Measurements from ENCODE around the gene KAZN.
A peak's percentile ranks its signal among the peaks of the same experiment; 100 is the strongest.

GRCh38 chr1:14668538-14668937 is 70.1 kb downstream of the KAZN start:
- no peak for TF ChIP-seq CTCF (IDR thresholded peaks at IDR 0.05; ENCODE audit: poor library complexity, severe bottlenecking)
- peak; percentile 86 for TF ChIP-seq EP300 (conservative IDR thresholded peaks at IDR 0.05; ENCODE audit: poor library complexity, severe bottlenecking)
- TF ChIP-seq POLR2AphosphoS5 (IDR thresholded peaks at IDR 0.05): peak; percentile 80
- no peak for TF ChIP-seq EZH2 (IDR thresholded peaks at IDR 0.05; ENCODE audit: borderline replicate concordance, insufficient read depth, low read length, poor library complexity, severe bottlenecking)
- peak; percentile 89 for TF ChIP-seq REST (IDR thresholded peaks at IDR 0.05; ENCODE audit: borderline replicate concordance)
- TF ChIP-seq RAD21 (conservative IDR thresholded peaks at IDR 0.05): peak; percentile 48
- TF ChIP-seq MXI1 (conservative IDR thresholded peaks at IDR 0.05; ENCODE audit: poor library complexity, severe bottlenecking): peak; percentile 56
